K562 (cell line): ENCODE results near the gene LIMS1. TPM values are rescaled to one million over a fixed set of nuclear protein-coding genes. Genes with fewer than 3 reads are reported as not detected.
A peak's percentile ranks its signal among the peaks of the same experiment; 100 is the strongest.

ENCODE experiments used
- CREB3 ChIP-seq: fragments of 450-650 bp; conservative IDR thresholded peaks from 2 replicates; pipeline ENCODE4 v1.6.1; 2016; ENCODE audit warnings: missing genetic modification characterization, low read depth, mild to moderate bottlenecking, missing compliant biosample characterization, moderate library complexity
- DACH1 ChIP-seq: fragments of 450-650 bp; IDR thresholded peaks from 2 replicates; pipeline ENCODE4 v1.6.1; 2018; ENCODE audit not compliant: partially characterized antibody
- E2F8 ChIP-seq: fragments of 450-650 bp; IDR thresholded peaks from 2 replicates; pipeline ENCODE4 v1.7.1; 2018; ENCODE audit warnings: mild to moderate bottlenecking, low read depth; ENCODE audit not compliant: partially characterized antibody
- KDM2B ChIP-seq: fragments of 250-450 bp; sonication (Bioruptor Pico); IDR thresholded peaks from 2 replicates; pipeline ENCODE4 v1.8.0; 2021; ENCODE audit warnings: mild to moderate bottlenecking, moderate library complexity
- MBD2 ChIP-seq: sonication (generic); IDR thresholded peaks from 2 replicates; pipeline ENCODE4 v1.6.1; 2016; ENCODE audit warnings: low read depth, borderline replicate concordance
- PCBP1 ChIP-seq: fragments of 200-400 bp; formaldehyde crosslinking; IDR thresholded peaks from 2 replicates; pipeline ENCODE4 v1.6.1; 2018; ENCODE audit warnings: mild to moderate bottlenecking, low read depth, low read length; ENCODE audit not compliant: poor library complexity, severe bottlenecking
- POLR3G ChIP-seq: IDR thresholded peaks from 2 replicates; pipeline ENCODE4 v1.6.1; 2011; ENCODE audit not compliant: insufficient read length, insufficient replicate concordance; ENCODE audit errors: extremely low read depth
- PYGO2 ChIP-seq: fragments of 450-650 bp; IDR thresholded peaks from 2 replicates; pipeline ENCODE4 v1.6.1; 2016; ENCODE audit warnings: mild to moderate bottlenecking, missing genetic modification characterization, moderate library complexity, missing compliant biosample characterization
- RB1 ChIP-seq: fragments of 450-650 bp; IDR thresholded peaks from 2 replicates; pipeline ENCODE4 v1.6.1; 2017; ENCODE audit warnings: low read depth, mild to moderate bottlenecking
- RCOR1 ChIP-seq, 2 experiments: IDR thresholded peaks; 2 replicates each; pipeline ENCODE4 v1.6.1; 2012; ENCODE audit warnings: low read depth in 2 of 2, low read length in 2 of 2, borderline replicate concordance in 1 of 2, improper control_type of control experiment in 1 of 2
- SP1 ChIP-seq: sonication (generic); formaldehyde crosslinking; IDR thresholded peaks from 2 replicates; pipeline ENCODE4 v1.8.1; 2022; ENCODE audit warnings: mild to moderate bottlenecking, missing genetic modification reagents
- ZNF407 ChIP-seq: fragments of 450-650 bp; IDR thresholded peaks from 2 replicates; pipeline ENCODE4 v1.6.1; 2016; ENCODE audit warnings: low read depth
- polyA plus RNA-seq, 8 experiments: library from polyadenylated mRNA; depleted of rRNA in 4 of 8; stranded (reverse) in 5 of 8; unstranded in 3 of 8; fragments of >200 nt; fragmentation: Nextera tagmentation in 2 of 8; fragmentation: Illumina TruSeq in 1 of 8; extraction: Ambion mirVana in 2 of 8; extraction: Trizol in 1 of 8; gene quantifications; 2 replicates each; pipeline versions ENCODE4 v1.2.1 to v1.2.3, GENCODE V29; 2011 to 2014; ENCODE audit warnings: inconsistent platforms in 1 of 8, missing spikeins in 1 of 8
- total RNA-seq, 7 experiments: library from RNA; depleted of rRNA in 6 of 7; stranded (reverse); fragments of >200 nt in 6 of 7; fragmentation: Illumina TruSeq in 2 of 7; extraction: Trizol in 2 of 7; gene quantifications; 2 replicates each; pipeline versions ENCODE4 v1.2.1 to v1.2.3, GENCODE V29; 2011 to 2021; ENCODE audit warnings: low replicate concordance in 1 of 7

Gene LIMS1
- total and polyA plus RNA-seq, 9 of the 15 experiments (the other 6 are each of a cell fraction or from before 2014, with no cell fraction given): 52.8 to 134 (median 81.0) TPM

- TF ChIP-seq ZNF407 (no peak), E2F8 (no peak), KDM2B (no peak), CREB3 (no peak), PYGO2 (no peak), PCBP1 (no peak), SP1 (CRISPR knock-in tag) (no peak), MBD2 (no peak), DACH1 (no peak), RB1 (no peak), RCOR1 (IDR thresholded peaks at IDR 0.05; ENCODE audit: borderline replicate concordance in 1 of 2, low read depth in 2 of 2, low read length in 2 of 2) (0 out of 4 replicates have a peak, but pooled peaks of 1 of the 2 experiments have one; percentile 17), POLR3G (no peak)
Measured at GRCh38 chr2:108570416-108570815, 36.1 kb downstream of the LIMS1 start (continued).
